HEK293 (cell line): Measurements from ENCODE around the gene TSPAN17.

Experiments used
- ZBTB48 ChIP-seq: fragments of 450-650 bp; formaldehyde crosslinking; IDR thresholded peaks from 2 replicates; pipeline ENCODE4 v1.5.1; 2016; ENCODE audit warnings: missing biosample characterization, missing genetic modification characterization
- ZEB2 ChIP-seq: fragments of 450-650 bp; formaldehyde crosslinking; IDR thresholded peaks from 2 replicates; pipeline ENCODE4 v1.5.1; 2016; ENCODE audit warnings: missing biosample characterization, missing genetic modification characterization
- ZNF23 ChIP-seq: fragments of 450-650 bp; formaldehyde crosslinking; IDR thresholded peaks from 2 replicates; pipeline ENCODE4 v1.5.1; 2016; ENCODE audit warnings: missing biosample characterization, missing genetic modification characterization, borderline replicate concordance
- ZNF513 ChIP-seq: fragments of 450-650 bp; IDR thresholded peaks from 2 replicates; pipeline ENCODE4 v1.5.1; 2018; ENCODE audit warnings: missing biosample characterization, missing genetic modification characterization
- ZNF664 ChIP-seq: fragments of 450-650 bp; formaldehyde crosslinking; IDR thresholded peaks from 2 replicates; pipeline ENCODE4 v1.5.1; 2016; ENCODE audit warnings: missing biosample characterization, missing genetic modification characterization
- TF ChIP-seq, protein P1 (sequence below): fragments of 450-650 bp; formaldehyde crosslinking; IDR thresholded peaks from 2 replicates; pipeline ENCODE4 v1.5.1; 2016; ENCODE audit warnings: missing biosample characterization, missing genetic modification characterization
- TF ChIP-seq, protein P2 (sequence below): fragments of 450-650 bp; formaldehyde crosslinking; IDR thresholded peaks from 2 replicates; pipeline ENCODE4 v1.5.1; 2016; ENCODE audit warnings: missing biosample characterization, missing genetic modification characterization
- TF ChIP-seq, protein P3 (sequence below): fragments of 450-650 bp; formaldehyde crosslinking; conservative IDR thresholded peaks from 2 replicates; pipeline ENCODE4 v1.5.1; 2016; ENCODE audit warnings: low read depth, missing biosample characterization, missing genetic modification characterization

DNA sequence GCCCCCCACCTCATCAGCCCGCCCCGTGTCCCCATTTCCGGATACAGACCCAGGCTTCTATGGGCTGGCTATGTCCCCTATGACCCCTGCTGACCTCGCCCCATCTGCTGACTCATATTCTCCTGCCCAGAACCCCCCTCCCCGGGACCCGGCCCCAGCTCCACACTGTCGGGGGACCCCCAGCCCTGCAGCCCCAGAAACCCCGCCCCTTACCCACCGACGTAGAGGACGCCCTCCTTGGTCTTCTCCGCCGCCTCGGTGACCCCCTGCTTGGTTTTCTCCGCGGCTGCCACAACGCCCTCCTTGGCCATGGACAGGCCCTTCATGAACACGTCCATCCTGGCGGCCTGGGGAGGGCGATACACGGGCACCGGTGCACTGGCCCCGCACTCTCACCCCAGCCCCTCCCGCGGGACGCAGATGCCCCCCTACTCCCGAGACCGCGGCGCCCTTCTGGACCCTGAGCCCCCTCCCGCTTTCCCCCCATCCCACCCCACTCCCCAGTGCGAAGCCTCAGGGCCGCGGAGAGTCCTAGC, 17.9 kb upstream of the TSPAN17 start:
- TF ChIP-seq ZNF513 (tag by site-specific recombination) (no peak), ZNF664 (no peak), ZEB2 (tag by site-specific recombination) (no peak), ZNF23 (no peak), ZBTB48 (tag by site-specific recombination) (no peak)
- TF ChIP-seq, protein P1, sequence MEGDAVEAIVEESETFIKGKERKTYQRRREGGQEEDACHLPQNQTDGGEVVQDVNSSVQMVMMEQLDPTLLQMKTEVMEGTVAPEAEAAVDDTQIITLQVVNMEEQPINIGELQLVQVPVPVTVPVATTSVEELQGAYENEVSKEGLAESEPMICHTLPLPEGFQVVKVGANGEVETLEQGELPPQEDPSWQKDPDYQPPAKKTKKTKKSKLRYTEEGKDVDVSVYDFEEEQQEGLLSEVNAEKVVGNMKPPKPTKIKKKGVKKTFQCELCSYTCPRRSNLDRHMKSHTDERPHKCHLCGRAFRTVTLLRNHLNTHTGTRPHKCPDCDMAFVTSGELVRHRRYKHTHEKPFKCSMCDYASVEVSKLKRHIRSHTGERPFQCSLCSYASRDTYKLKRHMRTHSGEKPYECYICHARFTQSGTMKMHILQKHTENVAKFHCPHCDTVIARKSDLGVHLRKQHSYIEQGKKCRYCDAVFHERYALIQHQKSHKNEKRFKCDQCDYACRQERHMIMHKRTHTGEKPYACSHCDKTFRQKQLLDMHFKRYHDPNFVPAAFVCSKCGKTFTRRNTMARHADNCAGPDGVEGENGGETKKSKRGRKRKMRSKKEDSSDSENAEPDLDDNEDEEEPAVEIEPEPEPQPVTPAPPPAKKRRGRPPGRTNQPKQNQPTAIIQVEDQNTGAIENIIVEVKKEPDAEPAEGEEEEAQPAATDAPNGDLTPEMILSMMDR (tag by site-specific recombination), result no peak
- TF ChIP-seq, protein P2, sequence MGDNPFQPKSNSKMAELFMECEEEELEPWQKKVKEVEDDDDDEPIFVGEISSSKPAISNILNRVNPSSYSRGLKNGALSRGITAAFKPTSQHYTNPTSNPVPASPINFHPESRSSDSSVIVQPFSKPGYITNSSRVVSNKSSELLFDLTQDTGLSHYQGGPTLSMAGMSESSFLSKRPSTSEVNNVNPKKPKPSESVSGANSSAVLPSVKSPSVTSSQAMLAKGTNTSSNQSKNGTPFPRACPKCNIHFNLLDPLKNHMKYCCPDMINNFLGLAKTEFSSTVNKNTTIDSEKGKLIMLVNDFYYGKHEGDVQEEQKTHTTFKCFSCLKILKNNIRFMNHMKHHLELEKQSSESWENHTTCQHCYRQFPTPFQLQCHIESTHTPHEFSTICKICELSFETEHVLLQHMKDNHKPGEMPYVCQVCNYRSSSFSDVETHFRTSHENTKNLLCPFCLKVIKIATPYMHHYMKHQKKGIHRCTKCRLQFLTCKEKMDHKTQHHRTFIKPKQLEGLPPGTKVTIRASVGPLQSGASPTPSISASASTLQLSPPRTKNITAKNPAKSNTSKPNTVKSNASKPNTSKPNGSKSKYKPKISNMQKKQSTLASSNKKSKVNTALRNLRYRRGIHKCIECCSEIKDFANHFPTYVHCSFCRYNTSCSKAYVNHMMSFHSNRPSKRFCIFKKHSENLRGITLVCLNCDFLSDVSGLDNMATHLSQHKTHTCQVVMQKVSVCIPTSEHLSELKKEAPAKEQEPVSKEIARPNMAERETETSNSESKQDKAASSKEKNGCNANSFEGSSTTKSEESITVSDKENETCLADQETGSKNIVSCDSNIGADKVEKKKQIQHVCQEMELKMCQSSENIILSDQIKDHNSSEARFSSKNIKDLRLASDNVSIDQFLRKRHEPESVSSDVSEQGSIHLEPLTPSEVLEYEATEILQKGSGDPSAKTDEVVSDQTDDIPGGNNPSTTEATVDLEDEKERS (tag by site-specific recombination), result no peak
- TF ChIP-seq, protein P3, sequence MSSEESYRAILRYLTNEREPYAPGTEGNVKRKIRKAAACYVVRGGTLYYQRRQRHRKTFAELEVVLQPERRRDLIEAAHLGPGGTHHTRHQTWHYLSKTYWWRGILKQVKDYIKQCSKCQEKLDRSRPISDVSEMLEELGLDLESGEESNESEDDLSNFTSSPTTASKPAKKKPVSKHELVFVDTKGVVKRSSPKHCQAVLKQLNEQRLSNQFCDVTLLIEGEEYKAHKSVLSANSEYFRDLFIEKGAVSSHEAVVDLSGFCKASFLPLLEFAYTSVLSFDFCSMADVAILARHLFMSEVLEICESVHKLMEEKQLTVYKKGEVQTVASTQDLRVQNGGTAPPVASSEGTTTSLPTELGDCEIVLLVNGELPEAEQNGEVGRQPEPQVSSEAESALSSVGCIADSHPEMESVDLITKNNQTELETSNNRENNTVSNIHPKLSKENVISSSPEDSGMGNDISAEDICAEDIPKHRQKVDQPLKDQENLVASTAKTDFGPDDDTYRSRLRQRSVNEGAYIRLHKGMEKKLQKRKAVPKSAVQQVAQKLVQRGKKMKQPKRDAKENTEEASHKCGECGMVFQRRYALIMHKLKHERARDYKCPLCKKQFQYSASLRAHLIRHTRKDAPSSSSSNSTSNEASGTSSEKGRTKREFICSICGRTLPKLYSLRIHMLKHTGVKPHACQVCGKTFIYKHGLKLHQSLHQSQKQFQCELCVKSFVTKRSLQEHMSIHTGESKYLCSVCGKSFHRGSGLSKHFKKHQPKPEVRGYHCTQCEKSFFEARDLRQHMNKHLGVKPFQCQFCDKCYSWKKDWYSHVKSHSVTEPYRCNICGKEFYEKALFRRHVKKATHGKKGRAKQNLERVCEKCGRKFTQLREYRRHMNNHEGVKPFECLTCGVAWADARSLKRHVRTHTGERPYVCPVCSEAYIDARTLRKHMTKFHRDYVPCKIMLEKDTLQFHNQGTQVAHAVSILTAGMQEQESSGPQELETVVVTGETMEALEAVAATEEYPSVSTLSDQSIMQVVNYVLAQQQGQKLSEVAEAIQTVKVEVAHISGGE (tag by site-specific recombination), result no peak
